HL-60 (cell line): ENCODE measurements around the gene ARID1B.

ENCODE experiments used
- DNase-seq, 2 experiments: peaks; one replicate each; pipeline ENCODE4 v3.0.0-alpha.2; 2010 to 2020; ENCODE audit warnings: low read depth in 1 of 2, low spot score in 1 of 2
- H3K27ac ChIP-seq: fragments of 250-450 bp; sonication (Bioruptor Pico); replicated peaks from 2 replicates; pipeline ENCODE4 v1.5.1; 2020; ENCODE audit warnings: mild to moderate bottlenecking, moderate library complexity
- H3K27me3 ChIP-seq: fragments of 250-450 bp; sonication (Bioruptor Pico); 2 replicates; pipeline ENCODE4 v1.5.1; 2021; ENCODE audit warnings: mild to moderate bottlenecking, moderate library complexity; ENCODE audit not compliant: insufficient read depth, poor library complexity, severe bottlenecking
- H3K4me3 ChIP-seq: replicated peaks from 2 replicates; pipeline ENCODE4 v1.5.1; 2011; ENCODE audit warnings: mild to moderate bottlenecking, control low read depth, low read length; ENCODE audit not compliant: insufficient read depth
- GABPA ChIP-seq: IDR thresholded peaks from 2 replicates; pipeline ENCODE4 v1.6.1; 2012; ENCODE audit warnings: low read depth
- POLR2AphosphoS5 ChIP-seq: IDR thresholded peaks from 2 replicates; pipeline ENCODE4 v1.6.1; 2012; ENCODE audit warnings: low read depth
- SPI1 ChIP-seq: IDR thresholded peaks from 2 replicates; pipeline ENCODE4 v1.6.1; 2012; ENCODE audit warnings: low read depth, mild to moderate bottlenecking, borderline replicate concordance
- TF ChIP-seq, protein P1 (sequence below): IDR thresholded peaks from one replicate; pipeline ENCODE4 v1.5.1; 2011; ENCODE audit warnings: low read length, control low read depth, inconsistent platforms; ENCODE audit not compliant: insufficient read depth
- TF ChIP-seq, protein P2 (sequence below): IDR thresholded peaks from 2 replicates; pipeline ENCODE4 v1.6.1; 2012; ENCODE audit warnings: low read depth; ENCODE audit not compliant: insufficient replicate concordance

Gene ARID1B

GRCh38 chr6:157021993-157022740 is 245.0 kb downstream of the ARID1B start:
- Histone ChIP-seq H3K4me3 (peak overlapping the region; percentile 67), H3K27ac (peak overlapping the region; percentile 94), H3K27me3 (no peaks in the 10 kb centered on the region)
- TF ChIP-seq GABPA = no peak
- TF ChIP-seq POLR2AphosphoS5 = 0 out of 2 replicates have a peak, but pooled peaks have one; percentile 47
- peak; percentile 71 to 82 for DNase-seq

GRCh38 chr6:157023958-157024357 is 246.8 kb downstream of the ARID1B start:
- Histone ChIP-seq H3K27me3 (no peaks in the 10 kb centered on the region), H3K27ac (no peak overlapping the region), H3K4me3 (no peak overlapping the region)
- no peak for DNase-seq
- TF ChIP-seq, protein P1, sequence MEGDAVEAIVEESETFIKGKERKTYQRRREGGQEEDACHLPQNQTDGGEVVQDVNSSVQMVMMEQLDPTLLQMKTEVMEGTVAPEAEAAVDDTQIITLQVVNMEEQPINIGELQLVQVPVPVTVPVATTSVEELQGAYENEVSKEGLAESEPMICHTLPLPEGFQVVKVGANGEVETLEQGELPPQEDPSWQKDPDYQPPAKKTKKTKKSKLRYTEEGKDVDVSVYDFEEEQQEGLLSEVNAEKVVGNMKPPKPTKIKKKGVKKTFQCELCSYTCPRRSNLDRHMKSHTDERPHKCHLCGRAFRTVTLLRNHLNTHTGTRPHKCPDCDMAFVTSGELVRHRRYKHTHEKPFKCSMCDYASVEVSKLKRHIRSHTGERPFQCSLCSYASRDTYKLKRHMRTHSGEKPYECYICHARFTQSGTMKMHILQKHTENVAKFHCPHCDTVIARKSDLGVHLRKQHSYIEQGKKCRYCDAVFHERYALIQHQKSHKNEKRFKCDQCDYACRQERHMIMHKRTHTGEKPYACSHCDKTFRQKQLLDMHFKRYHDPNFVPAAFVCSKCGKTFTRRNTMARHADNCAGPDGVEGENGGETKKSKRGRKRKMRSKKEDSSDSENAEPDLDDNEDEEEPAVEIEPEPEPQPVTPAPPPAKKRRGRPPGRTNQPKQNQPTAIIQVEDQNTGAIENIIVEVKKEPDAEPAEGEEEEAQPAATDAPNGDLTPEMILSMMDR = no peak
- TF ChIP-seq, protein P2, sequence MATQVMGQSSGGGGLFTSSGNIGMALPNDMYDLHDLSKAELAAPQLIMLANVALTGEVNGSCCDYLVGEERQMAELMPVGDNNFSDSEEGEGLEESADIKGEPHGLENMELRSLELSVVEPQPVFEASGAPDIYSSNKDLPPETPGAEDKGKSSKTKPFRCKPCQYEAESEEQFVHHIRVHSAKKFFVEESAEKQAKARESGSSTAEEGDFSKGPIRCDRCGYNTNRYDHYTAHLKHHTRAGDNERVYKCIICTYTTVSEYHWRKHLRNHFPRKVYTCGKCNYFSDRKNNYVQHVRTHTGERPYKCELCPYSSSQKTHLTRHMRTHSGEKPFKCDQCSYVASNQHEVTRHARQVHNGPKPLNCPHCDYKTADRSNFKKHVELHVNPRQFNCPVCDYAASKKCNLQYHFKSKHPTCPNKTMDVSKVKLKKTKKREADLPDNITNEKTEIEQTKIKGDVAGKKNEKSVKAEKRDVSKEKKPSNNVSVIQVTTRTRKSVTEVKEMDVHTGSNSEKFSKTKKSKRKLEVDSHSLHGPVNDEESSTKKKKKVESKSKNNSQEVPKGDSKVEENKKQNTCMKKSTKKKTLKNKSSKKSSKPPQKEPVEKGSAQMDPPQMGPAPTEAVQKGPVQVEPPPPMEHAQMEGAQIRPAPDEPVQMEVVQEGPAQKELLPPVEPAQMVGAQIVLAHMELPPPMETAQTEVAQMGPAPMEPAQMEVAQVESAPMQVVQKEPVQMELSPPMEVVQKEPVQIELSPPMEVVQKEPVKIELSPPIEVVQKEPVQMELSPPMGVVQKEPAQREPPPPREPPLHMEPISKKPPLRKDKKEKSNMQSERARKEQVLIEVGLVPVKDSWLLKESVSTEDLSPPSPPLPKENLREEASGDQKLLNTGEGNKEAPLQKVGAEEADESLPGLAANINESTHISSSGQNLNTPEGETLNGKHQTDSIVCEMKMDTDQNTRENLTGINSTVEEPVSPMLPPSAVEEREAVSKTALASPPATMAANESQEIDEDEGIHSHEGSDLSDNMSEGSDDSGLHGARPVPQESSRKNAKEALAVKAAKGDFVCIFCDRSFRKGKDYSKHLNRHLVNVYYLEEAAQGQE = no peak
- no peak for TF ChIP-seq POLR2AphosphoS5
- no peak for TF ChIP-seq SPI1
- TF ChIP-seq GABPA = no peak

DNA sequence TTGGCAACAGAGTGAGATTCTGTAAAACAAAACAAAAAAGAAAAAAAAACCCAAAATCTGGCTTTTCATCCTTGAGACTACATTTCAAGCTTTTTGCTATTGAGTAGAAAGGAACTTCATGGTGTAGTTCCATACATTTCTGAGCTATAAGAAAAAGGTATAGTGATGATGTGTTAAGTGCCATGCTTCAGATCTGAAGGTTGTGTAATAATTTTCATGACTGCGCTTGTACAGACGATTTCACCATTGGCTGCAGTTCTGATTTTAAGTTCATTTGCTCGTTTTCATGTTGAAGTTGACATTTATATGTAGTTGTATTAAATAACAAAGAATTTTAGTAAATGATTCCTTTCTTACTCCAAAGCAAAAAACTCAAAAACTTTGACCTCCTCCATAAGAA is 247.6 kb downstream of the ARID1B start:
- Histone ChIP-seq H3K4me3 (no peak overlapping the region), H3K27ac (no peak overlapping the region), H3K27me3 (no peaks in the 10 kb centered on the region)
- no peak for DNase-seq
- TF ChIP-seq POLR2AphosphoS5 (no peak), GABPA (no peak), SPI1 (no peak)
- TF ChIP-seq, protein P2 = no peak
- TF ChIP-seq, protein P1 = no peak

DNA sequence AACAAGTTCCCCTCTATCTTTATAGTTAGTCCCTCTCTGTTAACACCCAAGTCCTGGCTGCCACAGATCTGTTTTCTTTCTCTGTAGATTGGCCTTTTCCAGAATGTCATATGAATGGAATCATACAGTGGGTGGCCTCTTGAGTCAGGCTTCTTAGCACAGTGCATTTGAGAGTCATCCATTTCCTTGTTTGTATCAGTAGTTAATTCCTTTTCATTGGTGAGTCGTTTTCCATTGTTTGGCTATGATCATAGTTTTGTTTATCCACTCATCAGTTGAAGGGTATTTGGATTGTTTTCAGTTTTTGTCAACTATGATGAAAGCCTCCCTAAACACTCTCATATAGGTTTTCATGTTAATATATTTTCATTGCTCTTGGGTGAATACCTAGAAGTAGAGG is 248.3 kb downstream of the ARID1B start:
- Histone ChIP-seq H3K4me3 (no peak overlapping the region), H3K27me3 (no peaks in the 10 kb centered on the region), H3K27ac (no peak overlapping the region)
- no peak for DNase-seq
- TF ChIP-seq, protein P1 = no peak
- no peak for TF ChIP-seq SPI1
- TF ChIP-seq, protein P2 = no peak
- TF ChIP-seq GABPA = no peak
- TF ChIP-seq POLR2AphosphoS5 = no peak
